Measurements from ENCODE around the gene ACOT8. TPM values are rescaled to one million over a fixed set of nuclear protein-coding genes. Genes with fewer than 3 reads are reported as not detected.

The ACOT8 gene
- total and polyA plus RNA-seq, 2 of the 8 experiments (the other 6 are each of a cell fraction or from before 2014, with no cell fraction given), result 37.6 to 88.8 TPM

- H3K23ac ChIP-seq (ENCODE audit: insufficient read length), result no peak overlapping the region
- H2BK120ac ChIP-seq (replicated peaks; ENCODE audit: low read depth, low read length), result no peak overlapping the region
- H3K14ac ChIP-seq (ENCODE audit: insufficient read length), result no peak overlapping the region
- no peak overlapping the region for H3K27ac ChIP-seq (ENCODE audit: low read depth, low read length)
- H3K27me3 ChIP-seq (replicated peaks in 1 of 4; ENCODE audit: control insufficient read depth in 3 of 4, extremely low read depth in 1 of 4, insufficient read depth in 3 of 4, low read length in 3 of 4), result no peaks in the 10 kb centered on the region
- H2BK5ac ChIP-seq (ENCODE audit: low read depth, low read length), result no peak overlapping the region
- H3K23me2 ChIP-seq (ENCODE audit: low read depth, low read length), result peaks cover 5% of the 10 kb centered on the region
- H3K9ac ChIP-seq (replicated peaks in 1 of 4; ENCODE audit: extremely low read depth in 1 of 4, low read depth in 3 of 4, low read length in 3 of 4), result no peak overlapping the region
- no peak overlapping the region for H3K56ac ChIP-seq (replicated peaks; ENCODE audit: insufficient read length, low read depth, low read length)
- H4K5ac ChIP-seq (ENCODE audit: insufficient read length, low read depth, low read length), result no peak overlapping the region
- no peak for DNase-seq (ENCODE audit: low read depth in 1 of 2, low spot score in 2 of 2)
- H4K91ac ChIP-seq (replicated peaks; ENCODE audit: insufficient read length, low read length), result no peak overlapping the region
- no peak overlapping the region for H2BK12ac ChIP-seq (ENCODE audit: low read depth, low read length)
- WGBS, 2 experiments (ENCODE audit: extremely low coverage in 1 of 2, insufficient coverage in 1 of 2, insufficient read length in 1 of 2, insufficient replicate concordance in 2 of 2, low coverage in 1 of 2, low lambda C conversion rate in 2 of 2, missing lambda C conversion rate in 1 of 2), result 97% methylated on average over 9 of the region's 9 CpGs; no CpG with 5 or more reads in 1 of the 2 experiments
- no peak overlapping the region for H3K4ac ChIP-seq (replicated peaks; ENCODE audit: insufficient read length, low read depth, low read length)
- H2BK15ac ChIP-seq (ENCODE audit: low read length), result no peak overlapping the region
- no peak overlapping the region for H3K4me3 ChIP-seq (ENCODE audit: extremely low read depth in 1 of 4, insufficient read depth in 2 of 4, low read depth in 3 of 4, low read length in 4 of 4)
- no peak overlapping the region for H3K4me2 ChIP-seq (ENCODE audit: insufficient read depth in 1 of 2, low read depth in 2 of 2, low read length in 2 of 2)
- no peak overlapping the region for H2AFZ ChIP-seq (ENCODE audit: low read length)
- no peaks in the 10 kb centered on the region for H3K4me1 ChIP-seq (replicated peaks in 1 of 4; ENCODE audit: control insufficient read depth in 3 of 4, insufficient read depth in 4 of 4, low read length in 3 of 4)
- H3K18ac ChIP-seq (ENCODE audit: extremely low read depth, low read length), result no peak overlapping the region
- H3K79me2 ChIP-seq (ENCODE audit: control insufficient read depth in 1 of 2, insufficient read depth in 2 of 2, low read length in 2 of 2), result peaks cover 0 to 16% of the 10 kb centered on the region in 2 experiments; a peak in 1 of 4 replicates
- peaks cover 0 to 7% of the 10 kb centered on the region in 2 experiments for H4K20me1 ChIP-seq (replicated peaks in 1 of 2; ENCODE audit: control insufficient read depth in 1 of 2, insufficient read depth in 2 of 2, low read length in 2 of 2)
- no peak for FAIRE-seq
- no peak overlapping the region for H4K8ac ChIP-seq (ENCODE audit: extremely low read depth, insufficient read depth, low read length)
- no peaks in the 10 kb centered on the region for H3K79me1 ChIP-seq (ENCODE audit: low read depth, low read length)
- POLR2A ChIA-PET (ENCODE audit: partially characterized antibody), result interaction anchor here (0.5 to 5.7 kb wide), 18 partner anchors 8 to 752 kb away, joined by 3 to 55 read pairs (median 4); partner anchors contain the start of genes ACOT8, CTSA, NEURL2 and PCIF1
- CTCF ChIA-PET (ENCODE audit: partially characterized antibody), result interaction anchor here (1.0 to 2.4 kb wide), 5 partner anchors 7 to 112 kb away, joined by 3 to 14 read pairs (median 7); partner anchors contain the start of genes CTSA and NEURL2
- no peaks in the 10 kb centered on the region for H3K9me3 ChIP-seq (ENCODE audit: insufficient read depth in 2 of 2, low read depth in 1 of 2, low read length in 1 of 2)
- no peak overlapping the region for H2BK20ac ChIP-seq (ENCODE audit: low read length)
- no peak overlapping the region for H2AK5ac ChIP-seq (ENCODE audit: low read depth, low read length)
- peaks cover 10 to 18% (median 17%) of the 10 kb centered on the region in 4 experiments for H3K36me3 ChIP-seq (ENCODE audit: control insufficient read depth in 2 of 4, insufficient read depth in 4 of 4, low read length in 3 of 4)
- TF ChIP-seq TAF7 (optimal IDR thresholded peaks at IDR 0.05; ENCODE audit: borderline replicate concordance, low read depth, low read length) (no peak), POU5F1 (IDR thresholded peaks at IDR 0.05; ENCODE audit: low read depth, low read length) (no peak), EP300 (IDR thresholded peaks at IDR 0.05; ENCODE audit: borderline replicate concordance in 1 of 2, low read depth in 2 of 2, low read length in 2 of 2) (no peak), RNF2 (IDR thresholded peaks at IDR 0.05; ENCODE audit: borderline replicate concordance, low read depth, low read length, missing control alignments, poor library complexity, severe bottlenecking) (no peak), SUZ12 (IDR thresholded peaks at IDR 0.05; ENCODE audit: low read length) (no peak), SIX5 (IDR thresholded peaks at IDR 0.05; ENCODE audit: low read depth, low read length) (no peak), JUND (IDR thresholded peaks at IDR 0.05; ENCODE audit: low read length) (no peak), GABPA (IDR thresholded peaks at IDR 0.05; ENCODE audit: borderline replicate concordance, insufficient read depth, low read length) (no peak), E2F6 (IDR thresholded peaks at IDR 0.05) (no peak), YY1 (IDR thresholded peaks at IDR 0.05; ENCODE audit: low read depth, low read length) (no peak), RAD21 (IDR thresholded peaks at IDR 0.05 in 1 of 2, conservative IDR thresholded peaks at IDR 0.05 in 1 of 2; ENCODE audit: low read depth in 2 of 2, low read length in 2 of 2) (no peak), SIRT6 (IDR thresholded peaks at IDR 0.05; ENCODE audit: low read length) (no peak), RXRA (IDR thresholded peaks at IDR 0.05; ENCODE audit: insufficient read depth, low read depth, low read length) (no peak)
These were observed 25.9 kb upstream of the ACOT8 start for GRCh38 chr20:45883100-45883469.

Data from H1 (cell line).